HepG2 (cell line): Measurements from ENCODE around the gene SULT2A1. TPM values are rescaled to one million over a fixed set of nuclear protein-coding genes. Genes with fewer than 3 reads are reported as not detected.

Experiments used
- BHLHE40 ChIP-seq: IDR thresholded peaks from 2 replicates; pipeline ENCODE4 v1.6.1; 2011; ENCODE audit warnings: low read length, improper control_type of control experiment
- FOSL1 ChIP-seq: sonication (generic); formaldehyde crosslinking; IDR thresholded peaks from 2 replicates; pipeline ENCODE4 v1.9.0; 2021; ENCODE audit warnings: missing genetic modification reagents, borderline replicate concordance
- GLMP ChIP-seq: sonication (generic); formaldehyde crosslinking; IDR thresholded peaks from 2 replicates; pipeline ENCODE4 v1.9.0; 2021; ENCODE audit warnings: missing genetic modification reagents, mild to moderate bottlenecking, borderline replicate concordance
- HMG20A ChIP-seq: IDR thresholded peaks from 2 replicates; pipeline ENCODE4 v1.6.1; 2016; ENCODE audit warnings: borderline replicate concordance
- JARID2 ChIP-seq: sonication (generic); formaldehyde crosslinking; IDR thresholded peaks from 2 replicates; pipeline ENCODE4 v1.8.1; 2023; ENCODE audit warnings: missing genetic modification reagents, inconsistent platforms; ENCODE audit not compliant: insufficient replicate concordance
- JDP2 ChIP-seq: sonication (generic); formaldehyde crosslinking; IDR thresholded peaks from 2 replicates; pipeline ENCODE4 v1.8.1; 2022; ENCODE audit warnings: missing genetic modification reagents, borderline replicate concordance
- KAT8 ChIP-seq: IDR thresholded peaks from 2 replicates; pipeline ENCODE4 v1.6.1; 2016; ENCODE audit warnings: missing genetic modification reagents, missing compliant biosample characterization
- KLF13 ChIP-seq: sonication (generic); formaldehyde crosslinking; IDR thresholded peaks from 2 replicates; pipeline ENCODE4 v1.4.0; 2020; ENCODE audit warnings: mild to moderate bottlenecking, missing genetic modification reagents
- MATR3 ChIP-seq: sonication (generic); formaldehyde crosslinking; IDR thresholded peaks from 2 replicates; pipeline ENCODE4 v1.4.0; 2020; ENCODE audit warnings: missing genetic modification reagents
- MXI1 ChIP-seq: IDR thresholded peaks from 3 replicates; pipeline ENCODE4 v1.6.1; 2012; ENCODE audit warnings: low read depth, low read length, inconsistent platforms, borderline replicate concordance
- NFIB ChIP-seq: sonication (generic); formaldehyde crosslinking; IDR thresholded peaks from 2 replicates; pipeline ENCODE4 v1.9.0; 2021; ENCODE audit warnings: missing genetic modification reagents, mild to moderate bottlenecking, borderline replicate concordance
- PITX1 ChIP-seq: sonication (generic); formaldehyde crosslinking; IDR thresholded peaks from 2 replicates; pipeline ENCODE4 v1.5.1; 2020; ENCODE audit warnings: mild to moderate bottlenecking, missing genetic modification reagents
- RAD21 ChIP-seq: fragments of 450-650 bp; formaldehyde crosslinking; IDR thresholded peaks from 2 replicates; pipeline ENCODE4 v1.5.0; 2020; ENCODE audit warnings: mild to moderate bottlenecking
- RCOR2 ChIP-seq: IDR thresholded peaks from 2 replicates; pipeline ENCODE4 v1.6.1; 2016; ENCODE audit warnings: missing biosample characterization, missing genetic modification reagents
- RXRA ChIP-seq: sonication (generic); formaldehyde crosslinking; IDR thresholded peaks from 2 replicates; pipeline ENCODE4 v1.5.1; 2020; ENCODE audit warnings: missing genetic modification reagents
- SALL2 ChIP-seq: sonication (generic); formaldehyde crosslinking; IDR thresholded peaks from 2 replicates; pipeline ENCODE4 v1.8.1; 2023; ENCODE audit warnings: mild to moderate bottlenecking, missing genetic modification reagents, inconsistent platforms
- SNRNP70 ChIP-seq: fragments of 200-400 bp; formaldehyde crosslinking; IDR thresholded peaks from 2 replicates; pipeline ENCODE4 v1.6.1; 2017; ENCODE audit warnings: mild to moderate bottlenecking, low read depth, low read length, moderate library complexity
- SP140L ChIP-seq: sonication (generic); formaldehyde crosslinking; IDR thresholded peaks from 2 replicates; pipeline ENCODE4 v1.4.0; 2020; ENCODE audit warnings: missing genetic modification reagents, borderline replicate concordance
- TAF15 ChIP-seq: fragments of 200-400 bp; formaldehyde crosslinking; IDR thresholded peaks from one replicate; pipeline ENCODE4 v1.6.1; 2018; ENCODE audit warnings: mild to moderate bottlenecking, low read depth, low read length; ENCODE audit not compliant: poor library complexity, severe bottlenecking
- TCF7 ChIP-seq: sonication (generic); IDR thresholded peaks from 2 replicates; pipeline ENCODE4 v1.6.1; 2016; ENCODE audit warnings: antibody characterized with exemption, low read depth
- TCF7L2 ChIP-seq: IDR thresholded peaks from 2 replicates; pipeline ENCODE4 v1.6.1; 2011; ENCODE audit warnings: mild to moderate bottlenecking, low read depth, low read length, moderate library complexity
- ZFP1 ChIP-seq: IDR thresholded peaks from 2 replicates; pipeline ENCODE4 v1.6.1; 2016
- ZNF143 ChIP-seq: sonication (generic); formaldehyde crosslinking; IDR thresholded peaks from 2 replicates; pipeline ENCODE4 v1.4.0; 2020; ENCODE audit warnings: missing genetic modification reagents
- ZNF263 ChIP-seq: sonication (generic); formaldehyde crosslinking; IDR thresholded peaks from 2 replicates; pipeline ENCODE4 v1.4.0; 2020; ENCODE audit warnings: missing genetic modification reagents
- ZNF331 ChIP-seq: sonication (generic); formaldehyde crosslinking; IDR thresholded peaks from 2 replicates; pipeline ENCODE4 v1.4.0; 2020; ENCODE audit warnings: missing genetic modification reagents
- ZNF383 ChIP-seq: sonication (generic); formaldehyde crosslinking; IDR thresholded peaks from 2 replicates; pipeline ENCODE4 v1.4.0; 2020; ENCODE audit warnings: missing genetic modification reagents, mild to moderate bottlenecking, borderline replicate concordance
- ZNF44 ChIP-seq: sonication (generic); formaldehyde crosslinking; IDR thresholded peaks from 2 replicates; pipeline ENCODE4 v1.5.1; 2020; ENCODE audit warnings: mild to moderate bottlenecking, missing genetic modification reagents
- ZNF484 ChIP-seq: sonication (generic); formaldehyde crosslinking; IDR thresholded peaks from 2 replicates; pipeline ENCODE4 v1.5.1; 2020; ENCODE audit warnings: mild to moderate bottlenecking, low read depth, missing genetic modification reagents, borderline replicate concordance
- ZNF597 ChIP-seq: sonication (generic); formaldehyde crosslinking; IDR thresholded peaks from 2 replicates; pipeline ENCODE4 v1.5.0; 2020; ENCODE audit warnings: missing genetic modification reagents
- ZNF674 ChIP-seq: sonication (generic); formaldehyde crosslinking; IDR thresholded peaks from 2 replicates; pipeline ENCODE4 v1.5.0; 2020; ENCODE audit warnings: low read depth, mild to moderate bottlenecking, missing genetic modification reagents
- ZNF678 ChIP-seq: sonication (generic); formaldehyde crosslinking; IDR thresholded peaks from 2 replicates; pipeline ENCODE4 v1.4.0; 2020; ENCODE audit warnings: mild to moderate bottlenecking, missing genetic modification reagents
- ZNF749 ChIP-seq: sonication (generic); formaldehyde crosslinking; IDR thresholded peaks from 2 replicates; pipeline ENCODE4 v1.8.0; 2022; ENCODE audit warnings: mild to moderate bottlenecking, missing genetic modification reagents, moderate library complexity, borderline replicate concordance
- ZNF773 ChIP-seq: sonication (generic); formaldehyde crosslinking; IDR thresholded peaks from 2 replicates; pipeline ENCODE4 v1.4.0; 2020; ENCODE audit warnings: missing genetic modification reagents, borderline replicate concordance
- ZNF780A ChIP-seq: sonication (generic); formaldehyde crosslinking; IDR thresholded peaks from 2 replicates; pipeline ENCODE4 v1.8.0; 2022; ENCODE audit warnings: mild to moderate bottlenecking, missing genetic modification reagents, moderate library complexity
- ZSCAN29 ChIP-seq: sonication (generic); formaldehyde crosslinking; conservative IDR thresholded peaks from 2 replicates; pipeline ENCODE4 v1.4.0; 2020; ENCODE audit warnings: mild to moderate bottlenecking, missing genetic modification reagents
- polyA plus RNA-seq, 8 experiments: library from polyadenylated mRNA; depleted of rRNA in 3 of 8; stranded (reverse) in 7 of 8; unstranded in 1 of 8; fragments of >200 nt; fragmentation: Illumina TruSeq in 4 of 8; extraction: Trizol in 4 of 8; gene quantifications; 2 replicates each; pipeline versions ENCODE4 v1.2.1 to v1.2.3, GENCODE V29; 2011 to 2016; ENCODE audit warnings: low read depth in 4 of 8, missing spikeins in 1 of 8, mixed read lengths in 1 of 8; ENCODE audit not compliant: insufficient read depth in 1 of 8
- total RNA-seq, 5 experiments: library from RNA; depleted of rRNA; stranded (reverse); fragments of >200 nt; fragmentation: Illumina TruSeq; extraction: Trizol; gene quantifications; 2 replicates each; pipeline ENCODE4 v1.2.3, GENCODE V29; 2016; ENCODE audit warnings: low read depth in 1 of 5

SULT2A1 gene
- total and polyA plus RNA-seq, 2 of the 13 experiments (the other 11 are each of a cell fraction or from before 2014, with no cell fraction given), result 137 to 193 TPM

DNA sequence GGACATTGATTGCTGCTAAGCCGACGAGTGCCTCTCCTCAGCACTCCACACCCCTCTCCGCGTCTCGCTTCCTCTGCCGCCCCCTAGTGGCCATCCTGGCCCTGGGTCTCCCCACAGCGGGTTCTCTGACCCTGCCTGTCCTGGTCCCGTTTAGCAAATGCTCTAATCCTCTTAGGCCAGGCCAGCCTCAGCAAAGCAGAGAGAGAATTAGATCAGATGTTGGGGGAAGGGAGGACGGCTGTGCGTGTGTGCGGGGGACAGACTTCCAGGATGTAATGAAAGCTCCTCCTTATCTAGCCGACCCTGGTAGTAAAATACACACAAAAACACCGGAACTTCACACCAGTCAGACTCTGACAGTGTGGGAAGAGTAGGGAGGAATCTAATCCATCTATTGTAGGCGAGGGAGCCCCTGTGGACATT is 22.6 kb downstream of the SULT2A1 start (continued):
- TF ChIP-seq ZNF674 (CRISPR knock-in tag) (no peak), TAF15 (no peak), ZNF331 (no peak), GLMP (CRISPR knock-in tag) (no peak), HMG20A (CRISPR knock-in tag) (no peak), KAT8 (CRISPR knock-in tag) (no peak), MATR3 (CRISPR knock-in tag) (no peak), RXRA (CRISPR knock-in tag) (peak; percentile 28; the same call in 1 of the 2 replicates), ZSCAN29 (CRISPR knock-in tag) (no peak), FOSL1 (CRISPR knock-in tag) (no peak), ZNF484 (CRISPR knock-in tag) (no peak), JDP2 (no peak), ZNF780A (CRISPR knock-in tag) (no peak), SP140L (CRISPR knock-in tag) (no peak), ZNF44 (CRISPR knock-in tag) (no peak), SALL2 (CRISPR knock-in tag) (no peak), ZNF678 (CRISPR knock-in tag) (no peak), PITX1 (no peak), JARID2 (CRISPR knock-in tag) (no peak), BHLHE40 (no peak), ZNF749 (CRISPR knock-in tag) (no peak), ZNF597 (CRISPR knock-in tag) (no peak), ZNF143 (CRISPR knock-in tag) (no peak), RAD21 (CRISPR knock-in tag) (peak; percentile 67), ZNF383 (CRISPR knock-in tag) (no peak), RCOR2 (CRISPR knock-in tag) (no peak), MXI1 (no peak), ZNF263 (CRISPR knock-in tag) (no peak), ZNF773 (CRISPR knock-in tag) (no peak), NFIB (CRISPR knock-in tag) (no peak), KLF13 (CRISPR knock-in tag) (no peak), TCF7L2 (no peak), SNRNP70 (no peak), ZFP1 (CRISPR knock-in tag) (no peak), TCF7 (no peak)
